ENCODE results near the gene SFXN2. TPM values are rescaled to one million over a fixed set of nuclear protein-coding genes. Genes with fewer than 3 reads are reported as not detected.
"Not testable (repeated sequence)": the region's sequence is repeated elsewhere in the genome, so short reads cannot be mapped to it uniquely, and the experiment has no call there.

SFXN2 gene
- total RNA-seq, 1 donor from 2014 or later, result 2.8 TPM

DNA sequence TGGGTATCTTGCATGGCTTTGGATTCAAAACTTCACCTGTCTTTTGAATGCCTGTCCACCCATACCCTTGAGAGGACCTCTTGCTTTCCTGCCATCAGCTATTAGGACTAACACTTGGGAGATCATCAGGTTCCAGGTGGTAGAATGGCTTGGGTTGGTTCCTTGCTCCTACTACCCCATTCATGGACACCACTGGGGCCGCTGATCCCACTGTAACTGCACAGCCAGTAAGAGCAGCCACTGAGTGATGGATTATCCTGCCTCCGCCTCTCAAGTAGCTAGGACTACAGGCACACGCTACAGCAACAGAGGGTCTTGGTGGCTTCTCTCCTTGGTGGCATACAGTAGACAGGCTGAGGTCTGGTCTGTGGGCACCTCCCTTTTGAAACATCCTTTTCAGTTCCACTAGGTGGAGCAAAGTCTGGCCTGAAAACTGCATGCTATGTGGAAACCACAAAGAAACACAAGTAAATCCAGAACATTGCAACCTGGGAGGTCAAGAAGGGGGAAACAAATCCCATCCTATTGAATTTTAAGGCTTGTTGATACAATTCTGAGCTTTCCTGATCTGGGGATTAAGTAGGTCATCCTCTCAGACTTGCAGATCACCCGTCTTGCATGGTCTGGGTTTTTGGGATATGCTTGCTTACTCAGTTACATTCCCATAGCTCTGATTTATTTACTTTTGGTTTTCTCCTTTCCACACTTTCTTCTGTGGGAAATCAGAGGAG lies 38.7 kb downstream of the SFXN2 start:
- DNase-seq (ENCODE audit: low read depth in 2 of 2), result peak; percentile 81 to 86

DNA sequence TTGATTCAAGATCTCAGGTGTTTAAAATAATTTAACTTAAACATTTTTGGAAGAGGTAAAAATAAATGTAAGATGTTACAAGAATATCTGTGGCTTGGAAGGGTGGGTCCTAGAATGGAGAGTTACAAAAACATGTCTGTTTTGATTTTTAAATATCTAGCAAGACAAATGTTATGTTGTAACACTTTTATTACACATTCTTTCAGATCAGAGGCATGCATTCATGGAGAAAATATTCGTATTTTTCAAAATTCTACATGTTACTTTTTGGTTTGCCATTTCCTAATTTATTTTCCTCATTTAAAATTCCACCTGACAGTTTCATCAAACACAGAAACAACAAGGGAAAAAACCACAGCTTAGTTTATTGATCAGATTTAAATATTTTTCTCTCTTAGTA lies 39.3 kb downstream of the SFXN2 start:
- DNase-seq (ENCODE audit: low read depth in 2 of 2), result no peak

GRCh38 chr10:102757323-102757722 lies 42.9 kb downstream of the SFXN2 start:
- no peak for DNase-seq (ENCODE audit: low read depth in 2 of 2)

DNA sequence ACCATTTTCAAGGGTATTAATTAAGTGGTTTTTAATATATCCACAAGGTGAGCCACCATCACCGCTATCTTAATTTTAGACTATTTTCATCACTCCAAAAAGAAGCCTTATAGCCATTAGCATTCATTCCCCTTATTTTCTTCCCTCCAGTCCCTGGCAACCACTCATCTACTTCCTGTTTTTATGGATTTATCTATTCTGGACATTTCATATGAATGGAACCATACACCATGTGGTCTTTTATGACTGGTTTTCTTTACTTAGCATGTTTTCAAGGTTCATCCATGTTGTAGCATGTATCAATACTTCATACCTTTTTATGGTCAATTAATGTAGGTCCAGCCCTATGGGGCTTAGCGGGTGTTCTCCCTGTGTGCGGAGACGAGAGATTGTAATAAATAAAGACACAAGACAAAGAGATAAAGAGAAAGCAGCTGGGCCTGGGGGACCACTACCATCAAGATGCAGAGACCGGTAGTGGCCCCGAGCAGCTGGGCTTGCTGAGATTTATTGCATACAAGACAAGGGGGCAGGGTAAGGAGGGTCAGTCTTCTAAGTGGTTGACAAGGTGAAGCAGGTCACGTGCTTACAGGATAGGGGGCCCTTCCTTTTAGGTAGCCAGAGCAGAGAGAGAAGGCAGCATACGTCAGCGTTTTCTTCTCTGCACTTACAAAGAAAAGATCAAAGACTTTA lies 44.0 kb downstream of the SFXN2 start:
- peak in 1 of 2 donors; percentile 72 for DNase-seq (ENCODE audit: low read depth in 2 of 2)

DNA sequence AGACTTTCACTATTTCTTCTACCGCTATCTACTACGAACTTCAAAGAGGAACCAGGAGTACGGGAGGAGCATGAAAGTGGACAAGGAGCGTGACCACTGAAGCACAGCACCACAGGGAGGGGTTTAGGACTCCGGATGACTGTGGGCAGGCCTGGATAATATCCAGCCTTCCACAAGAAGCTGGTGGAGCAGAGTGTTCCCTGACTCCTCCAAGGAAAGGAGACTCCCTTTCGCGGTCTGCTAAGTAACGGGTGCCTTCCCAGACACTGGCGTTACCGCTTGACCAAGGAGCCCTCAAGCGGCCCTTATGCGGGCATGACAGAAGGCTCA lies 44.5 kb downstream of the SFXN2 start:
- not testable (repeated sequence) for DNase-seq (ENCODE audit: low read depth in 2 of 2)

DNA sequence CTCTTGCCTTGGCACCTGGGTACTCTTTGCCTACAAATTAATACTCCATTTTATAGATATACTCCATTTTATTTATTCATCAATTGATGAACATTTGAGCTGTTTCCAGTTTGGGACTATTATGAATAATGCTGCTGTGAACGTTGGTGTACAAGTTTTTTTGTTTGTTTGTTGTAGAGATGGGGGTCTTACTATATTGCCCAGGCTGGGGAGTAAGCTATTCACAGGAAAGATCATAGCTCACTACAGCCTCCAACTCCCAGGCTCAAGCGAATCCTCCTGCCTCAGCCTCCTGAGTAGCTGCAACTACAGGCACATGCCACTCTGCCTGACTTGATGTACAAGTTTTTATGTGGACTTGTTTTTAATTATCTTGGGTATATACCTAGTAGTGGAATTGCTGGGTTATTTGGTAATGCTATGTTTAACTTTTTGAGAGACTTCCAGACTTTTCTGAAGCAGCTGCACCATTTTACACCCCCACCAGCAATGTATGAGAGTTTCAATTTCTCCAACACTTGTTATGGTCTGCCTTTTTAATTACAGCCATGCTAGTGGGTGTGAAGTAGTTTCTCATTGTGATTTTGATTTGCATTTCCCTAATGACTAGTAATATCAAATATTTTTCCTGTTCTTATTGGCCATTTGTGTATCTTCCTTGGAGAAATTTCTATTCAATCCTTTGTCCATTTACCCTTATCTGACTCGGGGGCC lies 45.2 kb downstream of the SFXN2 start:
- no peak for DNase-seq (ENCODE audit: low read depth in 2 of 2)

- DNase-seq (ENCODE audit: low read depth in 2 of 2), result no peak
Measured at GRCh38 chr10:102761981-102762380, 47.5 kb downstream of the SFXN2 start.

GRCh38 chr10:102762401-102763015 lies 48.1 kb downstream of the SFXN2 start:
- no peak for DNase-seq (ENCODE audit: low read depth in 2 of 2)

GRCh38 chr10:102763037-102763607 lies 48.7 kb downstream of the SFXN2 start:
- no peak for DNase-seq (ENCODE audit: low read depth in 2 of 2)

GRCh38 chr10:102764470-102765161 lies 50.2 kb downstream of the SFXN2 start:
- no peak for DNase-seq (ENCODE audit: low read depth in 2 of 2)

- no peak for DNase-seq (ENCODE audit: low read depth in 2 of 2)
Measured at GRCh38 chr10:102765336-102765735, 50.9 kb downstream of the SFXN2 start.

DNA sequence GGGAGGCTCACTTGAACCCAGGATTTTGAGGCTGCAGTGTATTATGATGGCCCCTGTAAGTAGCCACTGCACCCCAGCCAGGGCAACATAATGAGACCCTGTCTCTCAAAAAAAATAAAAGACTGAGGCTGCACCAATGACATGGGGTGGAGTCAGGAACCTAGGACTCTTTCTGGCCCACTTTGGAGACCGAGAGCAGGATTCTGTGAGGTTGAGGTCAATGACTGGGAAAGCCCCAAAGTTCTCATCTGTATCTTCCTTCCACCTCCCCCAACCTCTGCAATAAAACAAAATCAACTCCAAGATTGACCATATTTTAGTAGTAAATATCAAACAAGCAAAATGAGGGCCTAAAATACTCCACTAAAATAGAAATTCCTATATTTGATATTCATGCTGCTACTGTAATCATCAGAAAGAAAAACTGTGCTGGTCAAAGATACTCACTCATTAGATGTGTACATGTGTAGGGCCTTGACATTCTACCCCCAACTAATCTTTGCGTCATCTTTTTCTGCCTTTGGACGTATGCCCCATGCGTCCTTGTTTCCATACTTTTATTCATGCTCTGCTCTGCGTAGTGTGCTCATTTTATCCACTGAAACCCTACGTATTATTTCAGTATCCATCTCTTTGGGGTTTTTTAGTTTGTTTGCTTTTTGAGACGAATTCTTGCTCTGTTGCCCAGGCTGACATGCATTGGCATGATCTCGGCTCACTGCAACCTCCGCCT lies 53.2 kb downstream of the SFXN2 start:
- DNase-seq (ENCODE audit: low read depth in 2 of 2), result no peak

DNA sequence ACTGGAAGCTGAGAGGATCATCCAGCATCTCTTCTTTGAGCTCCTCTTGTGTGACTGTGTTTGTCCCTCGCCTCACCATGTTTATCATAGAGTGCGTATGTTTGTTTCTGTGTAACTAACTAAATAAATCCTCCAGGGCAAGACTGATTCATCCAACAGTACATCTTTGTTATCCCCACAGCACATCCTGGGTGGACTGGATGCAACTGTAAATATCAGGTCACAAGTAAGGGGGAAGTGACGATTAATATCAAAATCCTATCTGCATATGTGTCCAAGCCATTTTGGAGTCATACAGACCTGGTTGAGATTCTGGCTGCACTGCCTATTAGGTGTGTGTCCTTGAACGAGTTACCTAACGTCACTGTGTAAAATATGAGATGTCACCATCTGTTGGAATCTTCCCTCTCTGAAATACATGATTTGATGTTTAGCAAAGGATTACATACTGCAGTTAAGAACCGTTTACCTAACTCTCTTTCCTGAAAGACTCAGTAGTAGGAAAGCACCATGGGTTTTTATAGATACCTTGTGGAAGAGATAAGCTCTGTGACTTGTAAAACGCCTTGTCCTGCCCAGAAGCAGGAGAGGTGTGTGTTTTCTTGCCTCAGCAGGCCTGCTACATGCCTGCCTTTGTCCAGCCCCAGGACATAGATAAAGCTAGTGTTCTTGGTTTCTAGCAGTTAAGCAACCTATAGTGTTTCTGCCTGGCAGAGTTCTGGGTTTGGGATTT lies 55.1 kb downstream of the SFXN2 start:
- DNase-seq (ENCODE audit: low read depth in 2 of 2), result no peak

GRCh38 chr10:102770108-102770482 lies 55.7 kb downstream of the SFXN2 start:
- DNase-seq (ENCODE audit: low read depth in 2 of 2), result no peak

GRCh38 chr10:102770792-102771191 lies 56.4 kb downstream of the SFXN2 start:
- DNase-seq (ENCODE audit: low read depth in 2 of 2), result no peak

DNA sequence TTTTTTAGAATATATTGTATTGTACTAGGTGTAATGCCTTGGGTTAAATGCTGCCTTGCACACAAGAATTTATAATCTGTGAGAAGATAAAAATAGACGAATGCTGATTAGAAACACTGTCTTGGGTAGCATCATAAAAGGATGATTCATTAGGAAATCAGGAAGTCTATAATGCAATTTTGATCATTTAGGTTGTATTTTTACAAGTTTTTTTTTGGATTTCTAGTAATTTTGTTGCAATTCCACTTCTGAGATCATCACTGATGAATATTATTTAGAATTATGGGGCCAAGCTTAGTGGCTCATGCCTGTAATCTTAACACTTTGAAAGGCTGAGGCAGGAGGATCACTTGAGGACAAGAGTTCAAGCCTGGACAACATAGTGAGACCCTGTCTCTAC lies 58.9 kb downstream of the SFXN2 start:
- DNase-seq (ENCODE audit: low read depth in 2 of 2), result no peak

- DNase-seq (ENCODE audit: low read depth in 2 of 2), result peak; percentile 91
Measured at GRCh38 chr10:102773986-102774385, 59.5 kb downstream of the SFXN2 start.

DNA sequence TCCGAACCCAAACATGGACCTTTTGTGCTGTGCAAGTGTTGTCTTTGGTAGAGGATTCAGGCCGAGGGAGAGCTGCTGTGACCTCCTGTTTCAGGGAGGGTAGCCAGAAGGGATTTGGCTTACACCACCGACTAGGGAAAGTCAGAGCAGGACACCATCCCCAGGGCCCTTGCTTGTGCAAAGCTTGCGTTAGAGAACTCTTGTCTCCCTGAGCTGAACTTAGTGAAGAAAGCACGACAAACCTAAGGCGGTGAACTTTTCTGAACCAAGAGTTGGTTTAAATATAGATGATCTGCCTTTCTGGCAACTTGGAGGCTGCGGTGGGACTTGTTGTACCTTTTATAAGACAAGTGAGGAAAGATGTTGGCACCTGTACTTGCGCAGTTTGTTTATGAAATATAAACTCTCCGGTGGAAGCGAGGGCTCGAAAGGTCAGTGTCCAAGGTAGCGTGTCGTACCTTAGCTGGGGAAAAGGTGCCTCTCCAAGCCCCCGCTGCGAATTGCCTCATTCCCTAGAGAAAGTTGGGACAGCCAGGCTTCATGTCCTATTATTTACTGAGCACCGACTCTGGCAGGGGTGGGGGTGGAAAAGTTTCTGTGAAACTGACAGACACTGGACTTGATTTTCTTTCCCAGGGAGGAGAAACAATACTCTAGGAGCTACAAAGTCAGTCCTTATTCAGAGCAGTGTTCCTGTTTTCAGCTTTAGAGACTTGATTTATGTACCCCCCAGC lies 60.9 kb downstream of the SFXN2 start:
- DNase-seq (ENCODE audit: low read depth in 2 of 2), result peak; percentile 29 to 41

All from lung microvascular endothelial cell (primary cell).